GM19468 (cell line): ENCODE measurements around the gene CTNNAL1.

Source experiments
- ATAC-seq: cut with Tn5 transposase; IDR thresholded peaks from one replicate; pipeline ENCODE4 v1.9.1; 2021; ENCODE audit warnings: mild to moderate bottlenecking, moderate library complexity, moderate number of reproducible peaks; ENCODE audit not compliant: unreplicated experiment; ENCODE audit errors: extremely low read depth

CTNNAL1 gene

GRCh38 chr9:109030426-109030825, 17.1 kb upstream of the CTNNAL1 start:
- ATAC-seq: no peak

GRCh38 chr9:109028457-109028856, 15.2 kb upstream of the CTNNAL1 start:
- no peak for ATAC-seq

- no peak for ATAC-seq
Measured at GRCh38 chr9:109027176-109027575, 13.9 kb upstream of the CTNNAL1 start.

GRCh38 chr9:109026306-109026705, 13.0 kb upstream of the CTNNAL1 start:
- ATAC-seq: no peak

GRCh38 chr9:109022873-109023272, 9.6 kb upstream of the CTNNAL1 start:
- no peak for ATAC-seq

GRCh38 chr9:109020581-109021511, 7.5 kb upstream of the CTNNAL1 start:
- ATAC-seq: no peak

GRCh38 chr9:109020113-109020512, 6.8 kb upstream of the CTNNAL1 start:
- no peak for ATAC-seq

- no peak for ATAC-seq
Measured at GRCh38 chr9:109019420-109019819, 6.1 kb upstream of the CTNNAL1 start.

GRCh38 chr9:109017493-109017892, 4.2 kb upstream of the CTNNAL1 start:
- peak; percentile 29 for ATAC-seq

GRCh38 chr9:109017061-109017460, 3.8 kb upstream of the CTNNAL1 start:
- no peak for ATAC-seq

- ATAC-seq: no peak
Measured at GRCh38 chr9:109016132-109016531, 2.8 kb upstream of the CTNNAL1 start.

GRCh38 chr9:109014608-109015280, 1.4 kb upstream of the CTNNAL1 start:
- ATAC-seq: no peak

GRCh38 chr9:109013679-109014607, 644 bp upstream of the CTNNAL1 start:
- no peak for ATAC-seq

GRCh38 chr9:109012009-109012875, 1.1 kb downstream of the CTNNAL1 start:
- no peak for ATAC-seq

GRCh38 chr9:109011231-109011671, 2.0 kb downstream of the CTNNAL1 start:
- no peak for ATAC-seq

GRCh38 chr9:109010746-109011145, 2.6 kb downstream of the CTNNAL1 start:
- ATAC-seq: no peak

GRCh38 chr9:109005678-109006077, 7.6 kb downstream of the CTNNAL1 start:
- ATAC-seq: no peak

GRCh38 chr9:109003116-109003515, 10.2 kb downstream of the CTNNAL1 start:
- no peak for ATAC-seq

GRCh38 chr9:109002141-109002540, 11.2 kb downstream of the CTNNAL1 start:
- no peak for ATAC-seq
